SU-DHL-6 (cell line): ENCODE data around the gene OR5AC2.

Experiments
- CTCF ChIP-seq: fragments of 200-600 bp; sonication (generic); IDR thresholded peaks from one replicate; pipeline ENCODE4 v1.5.1; 2017; ENCODE audit warnings: antibody characterized with exemption, mild to moderate bottlenecking, low read length, moderate library complexity; ENCODE audit not compliant: insufficient read depth, poor library complexity, severe bottlenecking
- EZH2phosphoT487 ChIP-seq: fragments of 200-600 bp; sonication (generic), shearing (Covaris generic); conservative IDR thresholded peaks from 2 replicates; pipeline ENCODE4 v1.6.1; 2018; ENCODE audit warnings: mild to moderate bottlenecking, antibody characterized with exemption, low read length, moderate library complexity, mixed read lengths

- TF ChIP-seq CTCF (no peak), EZH2phosphoT487 (no peak)
Observed at GRCh38 chr3:98038286-98038685, 48.7 kb upstream of the OR5AC2 start.
